ENCODE measurements around the gene FAM171A1.

The FAM171A1 gene

DNA sequence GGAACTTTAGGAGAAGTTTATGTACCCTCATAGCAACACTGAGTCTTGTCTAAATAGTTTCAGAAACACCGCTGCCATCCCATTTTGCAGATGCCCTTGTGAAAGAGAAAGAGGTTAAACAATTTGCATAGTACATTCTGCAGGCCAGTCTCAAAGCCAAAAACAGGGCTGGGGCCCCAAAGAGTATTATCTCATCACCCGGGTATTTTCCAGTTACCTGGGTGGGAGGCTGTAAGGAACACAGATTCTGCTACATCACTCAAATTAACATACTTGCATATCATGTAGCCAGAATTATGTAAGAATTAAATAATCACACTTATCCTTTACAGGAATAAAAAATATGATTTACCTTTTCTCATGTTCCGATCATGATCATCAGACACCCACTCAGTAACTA, 3.1 kb upstream of the FAM171A1 start:
- peak in 3 of 56 donors; percentile 6 to 15 (median 15) for DNase-seq

GRCh38 chr10:15373199-15373598, 2.1 kb upstream of the FAM171A1 start:
- DNase-seq, result no peak

DNA sequence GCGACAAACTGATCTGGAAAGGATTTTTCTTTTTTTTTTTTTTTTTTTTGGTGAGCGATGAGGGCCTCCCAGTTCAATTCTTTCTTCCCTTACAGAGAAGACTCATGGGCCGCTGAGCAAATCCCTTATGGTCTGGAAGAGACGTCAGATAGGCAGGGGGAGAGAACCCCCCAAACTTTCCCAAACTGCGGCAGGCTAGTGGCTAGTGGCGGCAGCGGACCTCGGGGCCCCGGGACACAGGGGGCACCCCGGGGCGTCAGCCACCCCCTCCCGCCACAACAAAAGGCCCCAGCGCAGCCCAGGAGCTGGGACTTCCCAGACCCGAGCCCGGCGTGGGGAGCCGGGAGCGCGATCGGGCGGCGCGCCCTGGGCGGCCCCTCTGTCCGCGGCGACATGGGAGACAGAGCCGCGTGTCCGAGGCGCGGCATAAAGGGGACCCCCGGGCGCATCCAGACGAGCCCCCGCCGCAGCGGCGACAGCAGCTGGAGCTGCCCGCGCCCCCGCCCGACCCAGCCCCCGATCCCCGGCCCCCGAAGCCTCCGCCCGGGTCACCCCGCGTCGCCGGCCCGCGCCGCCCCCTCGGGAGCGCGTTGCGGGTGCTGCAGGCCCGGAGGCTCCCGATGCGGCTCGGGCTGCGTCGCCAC, 755 bp downstream of the FAM171A1 start:
- DNase-seq, result peak in 18 of 56 donors; percentile 16 to 56 (median 36)

GRCh38 chr10:15369256-15370211, 1.6 kb downstream of the FAM171A1 start:
- peak in 27 of 56 donors; percentile 9 to 74 (median 36) for DNase-seq

DNA sequence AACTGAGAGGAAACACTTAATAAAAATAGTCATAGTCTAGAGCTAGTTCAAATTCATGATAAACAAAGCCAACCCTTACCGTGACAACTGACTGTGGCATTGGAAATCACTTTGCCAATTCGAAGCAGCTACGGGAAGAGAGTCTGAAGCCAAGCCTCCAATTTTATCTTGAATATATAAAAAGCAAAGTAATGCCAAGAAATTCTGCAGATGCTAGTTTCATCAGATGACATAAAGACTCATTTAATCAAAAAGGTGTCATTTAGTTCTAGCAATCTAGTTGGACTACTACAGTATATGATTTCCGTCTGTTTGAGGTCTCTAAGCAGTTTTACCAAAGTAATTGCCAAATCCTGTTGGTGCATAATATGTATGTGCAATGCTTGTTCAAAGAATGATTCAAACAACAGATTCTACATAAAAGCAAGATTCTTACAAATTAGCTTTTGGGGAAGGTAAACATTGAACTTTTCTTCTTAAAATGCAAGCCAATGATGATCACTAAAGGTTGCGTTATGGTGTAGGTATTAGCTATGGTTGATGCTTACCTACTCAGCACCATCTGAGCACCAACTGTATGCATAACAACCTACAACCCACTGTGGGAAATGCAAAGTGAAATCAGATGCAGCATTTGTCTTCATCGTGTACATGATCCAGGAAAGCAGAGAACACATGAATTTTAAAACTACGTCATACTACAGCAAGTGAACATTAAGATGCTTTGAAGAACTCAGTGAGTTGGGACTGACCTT, 2.8 kb downstream of the FAM171A1 start:
- DNase-seq, result no peak

DNA sequence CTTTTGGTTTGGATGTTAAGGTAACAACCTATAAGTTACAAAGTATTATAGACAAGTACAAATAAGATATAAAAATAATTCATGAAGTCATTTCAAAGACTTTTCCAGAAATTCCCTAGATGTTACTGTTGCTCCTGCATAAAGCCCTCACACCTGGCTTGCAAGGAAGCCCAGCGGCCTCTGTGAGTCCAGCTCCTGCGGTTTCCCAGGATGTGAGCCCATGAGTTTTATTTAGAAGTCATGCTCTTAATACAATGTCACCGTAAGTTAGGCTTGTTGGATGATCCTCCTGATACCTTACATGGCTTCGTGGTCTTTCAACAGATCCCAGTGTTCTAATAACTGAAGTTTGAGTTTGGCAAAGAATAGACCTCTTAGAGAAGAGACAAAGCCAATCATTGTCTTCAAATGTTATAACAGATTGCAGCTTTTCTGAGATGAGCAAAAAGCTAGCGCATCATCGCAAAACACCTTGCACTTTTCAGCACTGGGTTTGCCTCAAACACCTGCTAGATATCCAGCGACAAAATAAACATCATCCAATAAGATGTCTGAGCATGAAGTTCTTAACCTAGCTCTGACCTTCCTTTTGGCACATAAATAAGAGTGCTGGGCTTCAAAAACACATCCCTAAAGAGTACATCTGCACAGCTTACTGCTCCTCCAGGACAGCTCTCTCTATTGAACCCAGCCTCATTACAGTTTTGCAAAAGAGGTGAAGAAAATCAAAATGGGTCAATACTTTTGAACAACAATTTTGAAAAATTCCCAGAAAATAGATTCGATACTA, 3.6 kb downstream of the FAM171A1 start:
- DNase-seq, result no peak

DNA sequence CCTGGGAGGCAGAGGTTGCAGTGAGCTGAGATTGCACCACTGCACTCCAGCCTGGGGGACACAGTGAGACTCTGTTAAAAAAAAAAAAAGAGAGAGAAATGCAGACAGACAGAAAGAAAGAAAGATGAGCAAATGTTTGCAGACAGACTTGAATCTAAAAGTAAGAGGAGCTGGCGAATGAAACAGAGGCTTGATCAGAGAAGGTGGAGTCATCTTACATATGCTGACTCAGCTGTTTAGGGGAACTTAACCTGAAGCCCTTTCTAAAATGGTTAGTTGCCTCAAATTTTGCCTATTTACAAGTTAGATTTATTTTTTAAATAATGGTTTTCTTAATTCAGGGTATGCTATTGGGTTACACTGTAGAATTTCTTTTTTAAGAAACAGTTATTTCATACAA, 5.4 kb downstream of the FAM171A1 start:
- no peak for DNase-seq

GRCh38 chr10:15364001-15364400, 7.1 kb downstream of the FAM171A1 start:
- no peak for DNase-seq

GRCh38 chr10:15363031-15363430, 8.1 kb downstream of the FAM171A1 start:
- no peak for DNase-seq

DNA sequence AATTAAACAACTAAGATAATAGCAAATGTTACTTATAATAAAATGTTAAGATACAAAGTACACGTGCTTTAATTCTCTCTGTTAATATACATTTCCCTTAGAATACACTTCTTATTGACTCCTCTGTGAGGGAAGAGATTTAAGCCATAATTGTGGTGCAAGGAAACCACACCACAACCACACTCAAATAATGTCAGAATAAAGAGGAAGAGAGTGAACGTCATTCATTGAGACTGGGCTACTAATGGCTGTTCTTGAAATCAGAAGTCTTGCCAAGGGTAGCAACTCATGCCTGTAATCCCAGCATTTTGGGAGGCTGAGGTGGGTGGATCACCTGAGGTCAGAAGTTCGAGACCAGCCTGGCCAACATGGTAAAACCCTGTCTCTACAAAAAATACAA, 10.0 kb downstream of the FAM171A1 start:
- DNase-seq, result no peak

DNA sequence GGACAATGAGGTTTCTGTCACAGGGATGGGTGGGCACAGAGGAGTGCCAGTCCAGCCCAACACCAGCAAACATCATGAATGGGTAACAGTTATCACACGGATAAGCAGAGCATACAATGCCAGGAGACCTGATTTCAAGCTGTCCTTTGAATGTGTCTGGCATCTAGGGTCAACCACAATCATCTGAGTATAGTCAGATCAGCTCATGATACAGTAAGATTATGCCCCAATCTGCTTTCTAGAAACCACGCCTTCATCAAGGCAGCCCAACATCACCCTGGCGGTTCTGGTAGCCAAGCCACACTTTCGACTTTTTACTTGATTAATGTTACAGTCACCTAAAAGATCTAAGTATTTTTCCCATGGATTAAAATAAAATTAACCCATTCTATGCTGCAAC, 10.5 kb downstream of the FAM171A1 start:
- DNase-seq, result no peak

DNA sequence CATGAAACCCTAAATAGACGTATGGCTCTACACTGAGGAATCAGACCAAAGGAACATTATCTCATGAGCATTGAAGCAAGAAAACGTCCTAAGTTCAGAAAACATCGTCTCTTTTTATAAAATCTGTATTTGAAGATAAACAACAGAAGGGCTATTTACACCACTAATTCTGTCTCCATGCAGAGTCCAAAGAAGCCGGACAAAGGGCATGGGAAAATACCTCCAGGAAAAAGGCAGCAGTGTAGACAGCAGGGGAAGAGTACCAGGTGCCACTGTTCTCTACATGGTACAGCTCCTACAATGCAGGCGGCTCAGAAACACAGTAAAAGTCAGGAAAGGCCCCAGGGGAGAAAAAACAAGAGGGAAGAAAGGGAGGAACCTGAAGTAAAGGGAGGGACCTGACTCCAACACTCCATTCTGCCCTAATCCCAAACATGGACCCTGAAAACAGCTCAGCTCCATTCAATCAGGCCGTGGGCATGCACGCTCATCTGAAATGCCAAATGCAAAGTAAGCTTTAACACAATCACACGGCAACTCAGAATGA, 17.5 kb downstream of the FAM171A1 start:
- DNase-seq, result no peak

DNA sequence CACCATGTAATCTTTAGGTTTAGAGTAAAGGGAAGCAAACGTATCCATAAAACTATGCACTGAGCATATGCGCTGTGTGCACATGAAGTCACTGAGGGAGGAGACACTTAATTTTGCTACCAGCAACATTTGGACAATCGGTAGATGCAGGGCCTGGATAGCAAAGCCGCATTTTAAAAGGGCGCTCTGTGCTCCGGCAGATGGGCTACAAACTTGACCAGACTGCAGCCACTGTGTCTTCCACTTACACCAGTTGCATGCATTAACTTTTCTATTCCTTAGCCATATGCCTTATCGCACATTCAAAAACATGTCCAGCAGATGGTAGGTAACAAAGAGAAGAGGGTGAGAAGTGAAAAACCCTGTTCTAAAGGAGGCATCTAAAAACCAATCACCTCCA, 18.3 kb downstream of the FAM171A1 start:
- no peak for DNase-seq

DNA sequence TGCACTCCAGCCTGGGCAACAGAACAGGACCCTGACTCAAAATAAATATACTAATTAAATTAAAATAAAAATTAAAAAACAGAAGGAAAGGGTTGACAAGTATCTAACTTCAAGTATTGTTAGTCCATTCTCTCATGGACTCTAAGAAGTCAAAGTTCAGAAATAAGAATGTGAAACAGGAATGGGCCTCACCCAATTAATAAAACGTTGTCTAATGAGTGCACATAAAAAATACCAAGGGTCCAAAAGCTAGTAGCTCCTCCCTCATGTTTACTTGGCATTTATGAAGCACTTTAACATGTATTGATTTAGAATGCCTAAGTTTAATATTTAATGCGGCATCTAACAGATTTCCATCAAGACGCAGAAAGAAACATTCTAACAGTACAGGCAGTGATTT, 18.9 kb downstream of the FAM171A1 start:
- no peak for DNase-seq

DNA sequence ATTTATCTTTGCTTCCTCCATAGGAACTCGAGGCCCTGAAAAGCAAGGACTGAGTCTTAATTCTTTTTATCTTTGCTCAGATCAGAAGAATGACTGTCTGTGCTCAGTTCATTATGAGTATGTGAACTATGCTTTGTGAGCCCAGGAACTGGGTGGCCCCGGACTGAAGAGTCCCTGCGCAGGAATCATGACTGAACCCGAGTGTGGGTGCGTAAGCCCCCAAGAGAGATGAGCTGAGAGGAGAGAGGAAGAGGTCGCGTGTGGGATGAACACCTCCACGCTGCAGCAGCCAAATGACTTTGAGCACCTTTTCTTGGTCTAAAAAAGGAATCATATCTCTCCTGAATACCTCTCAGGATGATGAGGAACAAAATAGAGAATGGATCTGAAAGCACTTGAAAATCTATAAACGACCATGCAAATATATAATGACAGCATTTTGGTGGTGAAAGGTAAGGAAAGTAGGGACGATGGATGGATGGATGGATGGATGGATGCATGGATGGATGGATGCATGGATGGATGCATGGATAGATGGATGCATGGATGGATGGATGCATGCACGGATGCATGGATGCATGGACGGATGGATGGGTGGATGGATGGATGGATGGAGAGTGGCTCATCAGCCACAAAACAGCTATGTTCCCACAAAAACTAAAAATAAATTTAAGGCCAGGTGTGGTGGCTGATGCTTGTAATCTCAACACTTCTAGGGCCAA, 19.8 kb downstream of the FAM171A1 start:
- peak in 9 of 56 donors; percentile 11 to 59 (median 31) for DNase-seq

DNA sequence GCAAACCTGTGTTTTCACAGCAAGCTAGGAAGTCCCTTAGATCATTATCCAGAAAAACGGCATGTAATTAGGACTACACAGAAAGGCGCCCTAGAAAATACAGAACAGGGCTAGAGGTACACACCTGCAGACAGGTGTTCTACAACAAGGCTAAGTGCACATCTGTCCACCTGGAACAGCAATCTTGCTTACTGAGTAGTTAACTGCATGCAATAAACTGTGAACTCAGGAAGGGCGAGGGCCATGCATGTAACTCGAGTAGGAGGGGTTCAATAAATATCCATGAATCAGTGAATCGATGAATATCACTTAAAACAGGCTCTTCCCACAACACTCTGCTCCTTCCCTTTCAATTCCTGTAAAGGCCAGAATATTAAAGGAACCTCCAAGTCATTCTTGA, 22.0 kb downstream of the FAM171A1 start:
- no peak for DNase-seq

GRCh38 chr10:15348579-15348978, 22.5 kb downstream of the FAM171A1 start:
- peak in 7 of 56 donors; percentile 9 to 27 (median 19) for DNase-seq

GRCh38 chr10:15347150-15347549, 23.9 kb downstream of the FAM171A1 start:
- no peak for DNase-seq

DNA sequence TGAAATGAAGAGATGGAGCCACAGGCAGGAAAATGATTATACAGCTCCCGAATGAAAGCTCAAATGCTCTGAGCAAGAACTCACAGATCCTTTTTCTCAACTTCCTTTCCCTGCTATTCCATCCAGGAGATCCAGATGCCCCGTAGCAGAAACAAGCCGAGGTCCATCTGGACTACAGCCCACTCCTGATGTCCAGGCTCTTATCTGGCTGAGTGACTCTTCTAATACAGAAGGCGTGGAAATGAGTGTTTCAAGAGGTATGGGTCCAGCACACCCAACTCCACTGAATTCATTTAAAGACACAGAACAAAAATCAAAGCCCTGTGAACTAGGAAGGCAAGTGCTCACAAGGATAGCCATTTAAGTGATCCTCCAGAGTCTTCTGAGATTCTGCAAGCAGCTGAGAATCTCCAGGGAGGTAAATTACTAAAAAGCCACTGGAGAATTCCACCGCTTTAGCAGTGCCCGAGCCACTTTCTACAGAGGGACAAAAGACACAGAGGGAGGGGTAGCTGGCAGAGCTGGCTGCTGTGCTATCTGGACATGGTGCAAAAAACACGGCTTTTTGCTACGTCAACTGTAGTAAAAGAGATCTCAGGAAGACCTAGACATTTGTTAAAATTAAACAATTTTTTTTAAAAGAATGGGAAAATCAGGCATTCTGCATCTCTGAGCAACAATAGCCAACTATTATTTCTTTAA, 24.5 kb downstream of the FAM171A1 start:
- peak in 17 of 56 donors; percentile 9 to 55 (median 25) for DNase-seq

All from nucleus accumbens (tissue), 56 donors.